WTC11 (cell line): Measurements from ENCODE around the gene DUSP22. TPM values are rescaled to one million over a fixed set of nuclear protein-coding genes. Genes with fewer than 3 reads are reported as not detected.

Source experiments
- ATAC-seq: fragments of 200-7000 bp; cut with Tn5 transposase; 2 replicates; pipeline ENCODE4 v1.10.0; 2021; ENCODE audit warnings: mild to moderate bottlenecking, moderate library complexity
- CTCF ChIA-PET: fragments of 300-600 bp; sonication (Branson Sonifier 250); formaldehyde crosslinking; loops from one replicate; lab custom pipeline; 2021; ENCODE audit warnings: antibody characterized with exemption; lab: Charles Lee
- POLR2A ChIA-PET: fragments of 350-600 bp; sonication (Branson Sonifier 250); formaldehyde crosslinking; loops from one replicate; lab custom pipeline; 2021; ENCODE audit warnings: antibody characterized with exemption; lab: Charles Lee
- DNase-seq: peaks from one replicate; pipeline ENCODE4 v3.0.0; 2021; ENCODE audit warnings: low spot score
- H3K27ac Mint-ChIP-seq: 2 replicates; pipeline ENCODE4 v1.8.0; 2021; ENCODE audit warnings: mixed read lengths
- H3K27me3 Mint-ChIP-seq: 2 replicates; pipeline ENCODE4 v1.8.0; 2021; ENCODE audit warnings: low read depth, mild to moderate bottlenecking, moderate library complexity, mixed read lengths
- H3K36me3 Mint-ChIP-seq: 2 replicates; pipeline ENCODE4 v1.8.0; 2021; ENCODE audit warnings: mixed read lengths
- H3K4me1 Mint-ChIP-seq: 2 replicates; pipeline ENCODE4 v1.8.0; 2022; ENCODE audit warnings: mixed read lengths
- H3K4me3 Mint-ChIP-seq: 2 replicates; pipeline ENCODE4 v1.8.0; 2021; ENCODE audit warnings: mild to moderate bottlenecking, moderate library complexity, mixed read lengths
- H3K9me3 Mint-ChIP-seq: 2 replicates; pipeline ENCODE4 v1.8.0; 2021; ENCODE audit warnings: mixed read lengths
- EMX1 ChIP-seq: fragments of 250-450 bp; sonication (Bioruptor Pico); IDR thresholded peaks from 2 replicates; pipeline ENCODE4 v1.8.0; 2021; ENCODE audit warnings: mild to moderate bottlenecking
- JAZF1 ChIP-seq: fragments of 250-450 bp; sonication (Bioruptor Pico); IDR thresholded peaks from 2 replicates; pipeline ENCODE4 v1.9.0; 2021; ENCODE audit warnings: moderate library complexity, mild to moderate bottlenecking, inconsistent platforms
- MXD4 ChIP-seq: fragments of 250-450 bp; sonication (Bioruptor Pico); IDR thresholded peaks from 2 replicates; pipeline ENCODE4 v1.8.0; 2021; ENCODE audit warnings: mild to moderate bottlenecking, moderate library complexity, borderline replicate concordance
- NR3C1 ChIP-seq: sonication (generic); formaldehyde crosslinking; conservative IDR thresholded peaks from 2 replicates; pipeline ENCODE4 v1.8.1; 2023; ENCODE audit warnings: low read depth, mild to moderate bottlenecking, missing genetic modification reagents
- RORB ChIP-seq: fragments of 250-450 bp; sonication (Bioruptor Pico); IDR thresholded peaks from 2 replicates; pipeline ENCODE4 v1.9.0; 2021; ENCODE audit warnings: mild to moderate bottlenecking
- SP1 ChIP-seq: sonication (generic); formaldehyde crosslinking; conservative IDR thresholded peaks from 2 replicates; pipeline ENCODE4 v1.8.1; 2022; ENCODE audit warnings: missing genetic modification reagents
- ZBTB21 ChIP-seq: sonication (generic); formaldehyde crosslinking; IDR thresholded peaks from 2 replicates; pipeline ENCODE4 v1.8.1; 2023; ENCODE audit warnings: mild to moderate bottlenecking, missing genetic modification reagents, borderline replicate concordance
- ZNF232 ChIP-seq: sonication (generic); formaldehyde crosslinking; IDR thresholded peaks from 2 replicates; pipeline ENCODE4 v1.8.0; 2022; ENCODE audit warnings: mild to moderate bottlenecking, missing genetic modification reagents
- ZNF671 ChIP-seq: fragments of 250-450 bp; sonication (Bioruptor Pico); IDR thresholded peaks from 2 replicates; pipeline ENCODE4 v1.8.0; 2021; ENCODE audit warnings: mild to moderate bottlenecking
- total RNA-seq: library from RNA; stranded (reverse); gene quantifications from 3 replicates; pipeline ENCODE4 v1.2.3, GENCODE V29; 2021
- TF ChIP-seq, protein P1 (sequence below): fragments of 250-450 bp; sonication (Bioruptor Pico); IDR thresholded peaks from 2 replicates; pipeline ENCODE4 v1.9.0; 2021; ENCODE audit warnings: mild to moderate bottlenecking, borderline replicate concordance
- TF ChIP-seq, protein P2 (sequence below): fragments of 250-450 bp; sonication (Bioruptor Pico); IDR thresholded peaks from 2 replicates; pipeline ENCODE4 v2.1.2; 2022; ENCODE audit warnings: mild to moderate bottlenecking, moderate library complexity
- TF ChIP-seq, protein P3 (sequence below): sonication (generic); formaldehyde crosslinking; IDR thresholded peaks from 2 replicates; pipeline ENCODE4 v1.8.1; 2022; ENCODE audit warnings: low read depth, mild to moderate bottlenecking, moderate library complexity, missing genetic modification reagents, borderline replicate concordance
- TF ChIP-seq, protein P4 (sequence below): fragments of 250-450 bp; sonication (Bioruptor Pico); IDR thresholded peaks from 2 replicates; pipeline ENCODE4 v1.9.0; 2021; ENCODE audit warnings: mild to moderate bottlenecking
- TF ChIP-seq, protein P5 (sequence below): fragments of 250-450 bp; sonication (Bioruptor Pico); IDR thresholded peaks from 2 replicates; pipeline ENCODE4 v1.9.0; 2021; ENCODE audit warnings: moderate library complexity, mild to moderate bottlenecking, inconsistent platforms, borderline replicate concordance
- TF ChIP-seq, protein P6 (sequence below): fragments of 250-450 bp; sonication (Bioruptor Pico); IDR thresholded peaks from 2 replicates; pipeline ENCODE4 v1.9.0; 2021; ENCODE audit warnings: mild to moderate bottlenecking
- TF ChIP-seq, protein P7 (sequence below): sonication (generic); formaldehyde crosslinking; IDR thresholded peaks from 2 replicates; pipeline ENCODE4 v1.8.1; 2022; ENCODE audit warnings: low read depth, missing genetic modification reagents, borderline replicate concordance
- TF ChIP-seq, protein P8 (sequence below): sonication (generic); formaldehyde crosslinking; IDR thresholded peaks from 2 replicates; pipeline ENCODE4 v1.8.1; 2022; ENCODE audit warnings: missing genetic modification reagents, borderline replicate concordance
- TF ChIP-seq, protein P9 (sequence below): sonication (generic); formaldehyde crosslinking; IDR thresholded peaks from 2 replicates; pipeline ENCODE4 v1.8.1; 2022; ENCODE audit warnings: mild to moderate bottlenecking, moderate library complexity, missing genetic modification reagents

The DUSP22 gene
- total RNA-seq, 1 experiment from 2014 or later = 38.5 TPM

DNA sequence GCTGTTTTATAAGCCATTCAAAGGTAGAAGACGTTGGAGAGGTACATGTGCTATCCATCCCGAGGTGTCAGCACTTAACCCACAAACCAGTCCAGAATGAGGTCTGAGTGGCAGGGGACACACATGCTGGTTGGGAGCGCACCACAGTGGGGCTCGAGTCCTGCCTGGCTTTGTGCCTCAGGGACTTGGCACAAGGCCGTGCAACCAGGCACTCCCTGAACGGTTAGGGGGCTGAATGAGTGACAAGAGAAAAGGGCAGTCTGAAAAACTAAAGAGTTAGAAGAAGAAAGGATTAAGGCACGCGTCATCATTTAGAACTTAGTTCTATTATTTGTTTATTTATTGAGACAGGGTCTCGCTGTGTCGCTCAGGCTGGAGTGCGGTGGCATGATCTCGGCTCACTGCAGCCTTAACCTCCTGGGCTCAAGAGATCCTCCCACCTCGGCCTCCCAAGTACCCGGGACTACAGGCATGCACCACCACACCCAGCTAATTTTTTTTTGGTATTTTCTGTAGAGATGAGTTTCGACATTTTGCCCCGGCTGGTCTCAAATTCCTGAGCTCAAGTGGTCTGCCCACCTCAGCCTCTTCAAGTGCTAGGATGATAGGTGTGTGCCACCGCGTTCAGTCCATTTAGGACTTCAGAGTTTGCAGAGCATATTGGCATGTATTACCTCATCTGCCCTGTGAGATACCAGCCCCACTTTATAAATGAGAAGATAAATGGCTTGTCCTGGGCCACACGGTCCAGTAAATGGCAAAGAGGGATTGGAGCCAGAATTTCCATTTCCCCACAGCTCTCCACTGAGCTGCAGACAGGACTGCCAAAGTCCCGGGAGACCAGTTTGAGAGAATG, 51.9 kb downstream of the DUSP22 start (continued):
- TF ChIP-seq, protein P1, sequence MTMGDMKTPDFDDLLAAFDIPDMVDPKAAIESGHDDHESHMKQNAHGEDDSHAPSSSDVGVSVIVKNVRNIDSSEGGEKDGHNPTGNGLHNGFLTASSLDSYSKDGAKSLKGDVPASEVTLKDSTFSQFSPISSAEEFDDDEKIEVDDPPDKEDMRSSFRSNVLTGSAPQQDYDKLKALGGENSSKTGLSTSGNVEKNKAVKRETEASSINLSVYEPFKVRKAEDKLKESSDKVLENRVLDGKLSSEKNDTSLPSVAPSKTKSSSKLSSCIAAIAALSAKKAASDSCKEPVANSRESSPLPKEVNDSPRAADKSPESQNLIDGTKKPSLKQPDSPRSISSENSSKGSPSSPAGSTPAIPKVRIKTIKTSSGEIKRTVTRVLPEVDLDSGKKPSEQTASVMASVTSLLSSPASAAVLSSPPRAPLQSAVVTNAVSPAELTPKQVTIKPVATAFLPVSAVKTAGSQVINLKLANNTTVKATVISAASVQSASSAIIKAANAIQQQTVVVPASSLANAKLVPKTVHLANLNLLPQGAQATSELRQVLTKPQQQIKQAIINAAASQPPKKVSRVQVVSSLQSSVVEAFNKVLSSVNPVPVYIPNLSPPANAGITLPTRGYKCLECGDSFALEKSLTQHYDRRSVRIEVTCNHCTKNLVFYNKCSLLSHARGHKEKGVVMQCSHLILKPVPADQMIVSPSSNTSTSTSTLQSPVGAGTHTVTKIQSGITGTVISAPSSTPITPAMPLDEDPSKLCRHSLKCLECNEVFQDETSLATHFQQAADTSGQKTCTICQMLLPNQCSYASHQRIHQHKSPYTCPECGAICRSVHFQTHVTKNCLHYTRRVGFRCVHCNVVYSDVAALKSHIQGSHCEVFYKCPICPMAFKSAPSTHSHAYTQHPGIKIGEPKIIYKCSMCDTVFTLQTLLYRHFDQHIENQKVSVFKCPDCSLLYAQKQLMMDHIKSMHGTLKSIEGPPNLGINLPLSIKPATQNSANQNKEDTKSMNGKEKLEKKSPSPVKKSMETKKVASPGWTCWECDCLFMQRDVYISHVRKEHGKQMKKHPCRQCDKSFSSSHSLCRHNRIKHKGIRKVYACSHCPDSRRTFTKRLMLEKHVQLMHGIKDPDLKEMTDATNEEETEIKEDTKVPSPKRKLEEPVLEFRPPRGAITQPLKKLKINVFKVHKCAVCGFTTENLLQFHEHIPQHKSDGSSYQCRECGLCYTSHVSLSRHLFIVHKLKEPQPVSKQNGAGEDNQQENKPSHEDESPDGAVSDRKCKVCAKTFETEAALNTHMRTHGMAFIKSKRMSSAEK = no peak
- TF ChIP-seq, protein P2, sequence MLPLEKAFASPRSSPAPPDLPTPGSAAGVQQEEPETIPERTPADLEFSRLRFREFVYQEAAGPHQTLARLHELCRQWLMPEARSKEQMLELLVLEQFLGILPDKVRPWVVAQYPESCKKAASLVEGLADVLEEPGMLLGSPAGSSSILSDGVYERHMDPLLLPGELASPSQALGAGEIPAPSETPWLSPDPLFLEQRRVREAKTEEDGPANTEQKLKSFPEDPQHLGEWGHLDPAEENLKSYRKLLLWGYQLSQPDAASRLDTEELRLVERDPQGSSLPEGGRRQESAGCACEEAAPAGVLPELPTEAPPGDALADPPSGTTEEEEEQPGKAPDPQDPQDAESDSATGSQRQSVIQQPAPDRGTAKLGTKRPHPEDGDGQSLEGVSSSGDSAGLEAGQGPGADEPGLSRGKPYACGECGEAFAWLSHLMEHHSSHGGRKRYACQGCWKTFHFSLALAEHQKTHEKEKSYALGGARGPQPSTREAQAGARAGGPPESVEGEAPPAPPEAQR = no peak
- TF ChIP-seq RORB (CRISPR knock-in tag) = no peak
- no peak for TF ChIP-seq ZBTB21
- TF ChIP-seq, protein P3, sequence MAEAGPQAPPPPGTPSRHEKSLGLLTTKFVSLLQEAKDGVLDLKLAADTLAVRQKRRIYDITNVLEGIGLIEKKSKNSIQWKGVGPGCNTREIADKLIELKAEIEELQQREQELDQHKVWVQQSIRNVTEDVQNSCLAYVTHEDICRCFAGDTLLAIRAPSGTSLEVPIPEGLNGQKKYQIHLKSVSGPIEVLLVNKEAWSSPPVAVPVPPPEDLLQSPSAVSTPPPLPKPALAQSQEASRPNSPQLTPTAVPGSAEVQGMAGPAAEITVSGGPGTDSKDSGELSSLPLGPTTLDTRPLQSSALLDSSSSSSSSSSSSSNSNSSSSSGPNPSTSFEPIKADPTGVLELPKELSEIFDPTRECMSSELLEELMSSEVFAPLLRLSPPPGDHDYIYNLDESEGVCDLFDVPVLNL = no peak
- TF ChIP-seq, protein P4, sequence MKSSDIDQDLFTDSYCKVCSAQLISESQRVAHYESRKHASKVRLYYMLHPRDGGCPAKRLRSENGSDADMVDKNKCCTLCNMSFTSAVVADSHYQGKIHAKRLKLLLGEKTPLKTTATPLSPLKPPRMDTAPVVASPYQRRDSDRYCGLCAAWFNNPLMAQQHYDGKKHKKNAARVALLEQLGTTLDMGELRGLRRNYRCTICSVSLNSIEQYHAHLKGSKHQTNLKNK (CRISPR knock-in tag) = no peak

DNA sequence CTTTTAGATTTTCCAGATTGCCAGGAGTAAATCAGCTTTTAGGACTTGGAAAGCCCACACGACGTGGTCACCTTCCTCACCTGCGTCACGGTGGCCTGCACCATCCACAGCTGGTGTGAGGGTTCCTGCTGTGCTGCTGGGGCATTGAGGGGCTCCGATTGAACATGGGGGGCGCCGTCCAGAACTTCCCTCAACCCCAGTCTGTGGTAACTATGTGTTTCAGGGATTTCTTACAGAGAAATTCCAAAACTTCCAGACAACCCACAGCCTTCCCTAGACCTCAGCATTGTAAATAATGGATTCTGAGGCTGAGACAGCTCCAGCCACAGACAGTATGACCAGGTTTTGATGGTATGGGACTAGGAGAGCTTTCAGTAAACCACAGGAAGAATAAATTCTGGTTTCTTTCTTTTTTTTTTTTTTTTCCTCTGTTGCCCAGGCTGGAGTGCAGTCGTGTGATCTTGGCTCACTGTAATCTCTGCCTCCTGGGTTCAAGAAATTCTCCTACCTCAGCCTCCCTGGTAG, 52.6 kb downstream of the DUSP22 start:
- Mint-ChIP-seq H3K4me1 (no peaks in the 10 kb centered on the region), H3K36me3 (peaks cover 83% of the 10 kb centered on the region), H3K4me3 (no peak overlapping the region), H3K27ac (no peak overlapping the region), H3K9me3 (peaks cover 61% of the 10 kb centered on the region), H3K27me3 (peaks cover 3% of the 10 kb centered on the region; the same call in 1 of the 2 replicates)
- POLR2A ChIA-PET = interaction anchor here (0.7 kb wide), 1 partner anchor 156 kb away, joined by 7 read pairs; no protein-coding TSS in a partner anchor
- CTCF ChIA-PET = interaction anchor here (1.2 kb wide), 1 partner anchor 73 kb away, joined by 3 read pairs; no protein-coding TSS in a partner anchor
- ATAC-seq = no peak
- no peak for DNase-seq
- TF ChIP-seq JAZF1 (no peak), EMX1 (CRISPR knock-in tag) (no peak), ZNF671 (CRISPR knock-in tag) (no peak), SP1 (no peak), NR3C1 (CRISPR knock-in tag) (no peak), MXD4 (CRISPR knock-in tag) (no peak), ZNF232 (no peak)
- TF ChIP-seq, protein P5, sequence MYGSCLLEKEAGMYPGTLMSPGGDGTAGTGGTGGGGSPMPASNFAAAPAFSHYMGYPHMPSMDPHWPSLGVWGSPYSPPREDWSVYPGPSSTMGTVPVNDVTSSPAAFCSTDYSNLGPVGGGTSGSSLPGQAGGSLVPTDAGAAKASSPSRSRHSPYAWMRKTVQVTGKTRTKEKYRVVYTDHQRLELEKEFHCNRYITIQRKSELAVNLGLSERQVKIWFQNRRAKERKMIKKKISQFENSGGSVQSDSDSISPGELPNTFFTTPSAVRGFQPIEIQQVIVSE = no peak
- TF ChIP-seq, protein P6, sequence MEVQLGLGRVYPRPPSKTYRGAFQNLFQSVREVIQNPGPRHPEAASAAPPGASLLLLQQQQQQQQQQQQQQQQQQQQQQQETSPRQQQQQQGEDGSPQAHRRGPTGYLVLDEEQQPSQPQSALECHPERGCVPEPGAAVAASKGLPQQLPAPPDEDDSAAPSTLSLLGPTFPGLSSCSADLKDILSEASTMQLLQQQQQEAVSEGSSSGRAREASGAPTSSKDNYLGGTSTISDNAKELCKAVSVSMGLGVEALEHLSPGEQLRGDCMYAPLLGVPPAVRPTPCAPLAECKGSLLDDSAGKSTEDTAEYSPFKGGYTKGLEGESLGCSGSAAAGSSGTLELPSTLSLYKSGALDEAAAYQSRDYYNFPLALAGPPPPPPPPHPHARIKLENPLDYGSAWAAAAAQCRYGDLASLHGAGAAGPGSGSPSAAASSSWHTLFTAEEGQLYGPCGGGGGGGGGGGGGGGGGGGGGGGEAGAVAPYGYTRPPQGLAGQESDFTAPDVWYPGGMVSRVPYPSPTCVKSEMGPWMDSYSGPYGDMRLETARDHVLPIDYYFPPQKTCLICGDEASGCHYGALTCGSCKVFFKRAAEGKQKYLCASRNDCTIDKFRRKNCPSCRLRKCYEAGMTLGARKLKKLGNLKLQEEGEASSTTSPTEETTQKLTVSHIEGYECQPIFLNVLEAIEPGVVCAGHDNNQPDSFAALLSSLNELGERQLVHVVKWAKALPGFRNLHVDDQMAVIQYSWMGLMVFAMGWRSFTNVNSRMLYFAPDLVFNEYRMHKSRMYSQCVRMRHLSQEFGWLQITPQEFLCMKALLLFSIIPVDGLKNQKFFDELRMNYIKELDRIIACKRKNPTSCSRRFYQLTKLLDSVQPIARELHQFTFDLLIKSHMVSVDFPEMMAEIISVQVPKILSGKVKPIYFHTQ = no peak
- TF ChIP-seq, protein P7, sequence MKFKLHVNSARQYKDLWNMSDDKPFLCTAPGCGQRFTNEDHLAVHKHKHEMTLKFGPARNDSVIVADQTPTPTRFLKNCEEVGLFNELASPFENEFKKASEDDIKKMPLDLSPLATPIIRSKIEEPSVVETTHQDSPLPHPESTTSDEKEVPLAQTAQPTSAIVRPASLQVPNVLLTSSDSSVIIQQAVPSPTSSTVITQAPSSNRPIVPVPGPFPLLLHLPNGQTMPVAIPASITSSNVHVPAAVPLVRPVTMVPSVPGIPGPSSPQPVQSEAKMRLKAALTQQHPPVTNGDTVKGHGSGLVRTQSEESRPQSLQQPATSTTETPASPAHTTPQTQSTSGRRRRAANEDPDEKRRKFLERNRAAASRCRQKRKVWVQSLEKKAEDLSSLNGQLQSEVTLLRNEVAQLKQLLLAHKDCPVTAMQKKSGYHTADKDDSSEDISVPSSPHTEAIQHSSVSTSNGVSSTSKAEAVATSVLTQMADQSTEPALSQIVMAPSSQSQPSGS (CRISPR knock-in tag) = no peak
- TF ChIP-seq, protein P8, sequence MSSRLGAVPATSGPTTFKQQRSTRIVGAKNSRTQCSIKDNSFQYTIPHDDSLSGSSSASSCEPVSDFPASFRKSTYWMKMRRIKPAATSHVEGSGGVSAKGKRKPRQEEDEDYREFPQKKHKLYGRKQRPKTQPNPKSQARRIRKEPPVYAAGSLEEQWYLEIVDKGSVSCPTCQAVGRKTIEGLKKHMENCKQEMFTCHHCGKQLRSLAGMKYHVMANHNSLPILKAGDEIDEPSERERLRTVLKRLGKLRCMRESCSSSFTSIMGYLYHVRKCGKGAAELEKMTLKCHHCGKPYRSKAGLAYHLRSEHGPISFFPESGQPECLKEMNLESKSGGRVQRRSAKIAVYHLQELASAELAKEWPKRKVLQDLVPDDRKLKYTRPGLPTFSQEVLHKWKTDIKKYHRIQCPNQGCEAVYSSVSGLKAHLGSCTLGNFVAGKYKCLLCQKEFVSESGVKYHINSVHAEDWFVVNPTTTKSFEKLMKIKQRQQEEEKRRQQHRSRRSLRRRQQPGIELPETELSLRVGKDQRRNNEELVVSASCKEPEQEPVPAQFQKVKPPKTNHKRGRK (CRISPR knock-in tag) = no peak
- TF ChIP-seq, protein P9, sequence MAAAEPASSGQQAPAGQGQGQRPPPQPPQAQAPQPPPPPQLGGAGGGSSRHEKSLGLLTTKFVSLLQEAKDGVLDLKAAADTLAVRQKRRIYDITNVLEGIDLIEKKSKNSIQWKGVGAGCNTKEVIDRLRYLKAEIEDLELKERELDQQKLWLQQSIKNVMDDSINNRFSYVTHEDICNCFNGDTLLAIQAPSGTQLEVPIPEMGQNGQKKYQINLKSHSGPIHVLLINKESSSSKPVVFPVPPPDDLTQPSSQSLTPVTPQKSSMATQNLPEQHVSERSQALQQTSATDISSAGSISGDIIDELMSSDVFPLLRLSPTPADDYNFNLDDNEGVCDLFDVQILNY = no peak
